SJSA1 (cell line): ENCODE data around the gene GPR137B. TPM values are rescaled to one million over a fixed set of nuclear protein-coding genes. Genes with fewer than 3 reads are reported as not detected.
"Not testable (repeated sequence)": the region's sequence is repeated elsewhere in the genome, so short reads cannot be mapped to it uniquely, and the experiment has no call there.

Source experiments
- DNase-seq, 2 experiments: peaks; one replicate each; pipeline ENCODE4 v3.0.0-alpha.2; 2015 to 2020; ENCODE audit warnings: low spot score in 2 of 2, low read depth in 1 of 2
- H3K27ac ChIP-seq: fragments of 250-450 bp; sonication (Bioruptor Pico); 2 replicates; pipeline ENCODE4 v1.5.1; 2020; ENCODE audit warnings: mild to moderate bottlenecking, moderate library complexity
- H3K27me3 ChIP-seq: fragments of 250-450 bp; sonication (Bioruptor Pico); replicated peaks from 2 replicates; pipeline ENCODE4 v1.5.1; 2020; ENCODE audit warnings: mild to moderate bottlenecking, moderate library complexity
- H3K36me3 ChIP-seq: fragments of 250-450 bp; sonication (Bioruptor Pico); 2 replicates; pipeline ENCODE4 v1.5.1; 2020; ENCODE audit warnings: mild to moderate bottlenecking
- H3K4me1 ChIP-seq: fragments of 250-450 bp; sonication (Bioruptor Pico); replicated peaks from 2 replicates; pipeline ENCODE4 v1.6.1; 2021; ENCODE audit warnings: mild to moderate bottlenecking
- H3K4me3 ChIP-seq: fragments of 250-450 bp; sonication (Bioruptor Pico); 2 replicates; pipeline ENCODE4 v1.5.1; 2020; ENCODE audit warnings: mild to moderate bottlenecking
- H3K9me3 ChIP-seq: fragments of 250-450 bp; sonication (Bioruptor Pico); replicated peaks from 2 replicates; pipeline ENCODE4 v1.5.1; 2020; ENCODE audit warnings: mild to moderate bottlenecking
- total RNA-seq: library from RNA; depleted of rRNA; stranded (reverse); fragments of >200 nt; shearing (Covaris generic); gene quantifications from 2 replicates; pipeline ENCODE4 v1.2.3, GENCODE V29; 2014; rRNA removed

The GPR137B gene, protein sequence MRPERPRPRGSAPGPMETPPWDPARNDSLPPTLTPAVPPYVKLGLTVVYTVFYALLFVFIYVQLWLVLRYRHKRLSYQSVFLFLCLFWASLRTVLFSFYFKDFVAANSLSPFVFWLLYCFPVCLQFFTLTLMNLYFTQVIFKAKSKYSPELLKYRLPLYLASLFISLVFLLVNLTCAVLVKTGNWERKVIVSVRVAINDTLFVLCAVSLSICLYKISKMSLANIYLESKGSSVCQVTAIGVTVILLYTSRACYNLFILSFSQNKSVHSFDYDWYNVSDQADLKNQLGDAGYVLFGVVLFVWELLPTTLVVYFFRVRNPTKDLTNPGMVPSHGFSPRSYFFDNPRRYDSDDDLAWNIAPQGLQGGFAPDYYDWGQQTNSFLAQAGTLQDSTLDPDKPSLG
- 4.4 and 8.1 TPM in 2 replicates for total RNA-seq

DNA sequence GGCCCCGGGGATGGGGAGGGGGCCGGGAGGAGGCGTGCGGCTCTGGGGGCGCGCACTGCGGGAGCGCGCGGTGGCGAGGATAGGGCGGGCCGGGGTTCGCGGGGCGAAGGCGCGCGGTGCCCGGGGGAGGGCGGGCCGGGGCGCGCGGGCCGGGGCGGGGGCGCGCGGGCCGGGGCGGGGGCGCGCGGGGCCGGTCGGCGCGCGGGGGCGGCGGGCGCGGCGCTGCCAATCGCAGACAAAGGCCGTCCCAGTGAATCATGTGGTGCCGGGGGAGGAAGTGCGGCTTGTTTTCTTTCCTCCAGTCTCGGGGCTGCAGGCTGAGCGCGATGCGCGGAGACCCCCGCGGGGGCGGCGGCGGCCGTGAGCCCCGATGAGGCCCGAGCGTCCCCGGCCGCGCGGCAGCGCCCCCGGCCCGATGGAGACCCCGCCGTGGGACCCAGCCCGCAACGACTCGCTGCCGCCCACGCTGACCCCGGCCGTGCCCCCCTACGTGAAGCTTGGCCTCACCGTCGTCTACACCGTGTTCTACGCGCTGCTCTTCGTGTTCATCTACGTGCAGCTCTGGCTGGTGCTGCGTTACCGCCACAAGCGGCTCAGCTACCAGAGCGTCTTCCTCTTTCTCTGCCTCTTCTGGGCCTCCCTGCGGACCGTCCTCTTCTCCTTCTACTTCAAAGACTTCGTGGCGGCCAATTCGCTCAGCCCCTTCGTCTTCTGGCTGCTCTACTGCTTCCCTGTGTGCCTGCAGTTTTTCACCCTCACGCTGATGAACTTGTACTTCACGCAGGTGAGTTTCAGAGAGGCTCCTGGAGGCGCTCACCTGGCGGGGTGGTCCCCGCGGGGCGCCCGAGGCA is at the start of gene GPR137B:
TSS of gene GPR137B (plus strand) at position 287 of the 851 bp plus-strand sequence. CDS start at position 371, 84 bp downstream.
- Histone ChIP-seq H3K9me3 (no peaks in the 10 kb centered on the region), H3K36me3 (no peaks in the 10 kb centered on the region), H3K27me3 (peaks cover 35% of the 10 kb centered on the region), H3K27ac (no peak within 1 kb of the TSS), H3K4me1 (peaks cover 12% of the 10 kb centered on the region), H3K4me3 (peak within 1 kb of the TSS; percentile 69)
- DNase-seq, result peak in 1 of 2 experiments; percentile 17

DNA sequence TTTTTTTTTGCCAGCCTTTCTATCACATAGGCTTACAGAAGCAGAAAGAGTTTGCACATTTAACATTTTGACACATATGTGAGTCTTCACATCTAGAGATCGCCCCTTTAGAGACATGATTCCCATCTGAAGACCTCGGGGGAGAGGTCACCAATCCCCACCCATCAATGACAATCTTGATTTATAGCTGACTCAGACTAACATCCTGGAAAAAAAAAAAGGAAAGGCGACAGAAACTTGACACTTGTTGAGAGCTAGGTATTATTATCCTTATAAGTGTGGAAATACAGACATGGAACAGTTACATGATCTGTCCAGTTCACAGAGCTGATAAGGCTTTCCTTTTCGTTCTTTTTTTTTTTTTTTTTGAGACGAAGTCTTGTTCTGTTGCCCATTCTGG is 49.4 kb upstream of the GPR137B start:
- DNase-seq, result no peak
- peaks cover 11% of the 10 kb centered on the region for H3K9me3 ChIP-seq
- no peak overlapping the region for H3K4me3 ChIP-seq
- H3K27me3 ChIP-seq, result no peaks in the 10 kb centered on the region; the same call in 1 of the 2 replicates
- H3K4me1 ChIP-seq, result peaks cover 13% of the 10 kb centered on the region
- H3K27ac ChIP-seq, result no peak overlapping the region
- no peaks in the 10 kb centered on the region for H3K36me3 ChIP-seq

DNA sequence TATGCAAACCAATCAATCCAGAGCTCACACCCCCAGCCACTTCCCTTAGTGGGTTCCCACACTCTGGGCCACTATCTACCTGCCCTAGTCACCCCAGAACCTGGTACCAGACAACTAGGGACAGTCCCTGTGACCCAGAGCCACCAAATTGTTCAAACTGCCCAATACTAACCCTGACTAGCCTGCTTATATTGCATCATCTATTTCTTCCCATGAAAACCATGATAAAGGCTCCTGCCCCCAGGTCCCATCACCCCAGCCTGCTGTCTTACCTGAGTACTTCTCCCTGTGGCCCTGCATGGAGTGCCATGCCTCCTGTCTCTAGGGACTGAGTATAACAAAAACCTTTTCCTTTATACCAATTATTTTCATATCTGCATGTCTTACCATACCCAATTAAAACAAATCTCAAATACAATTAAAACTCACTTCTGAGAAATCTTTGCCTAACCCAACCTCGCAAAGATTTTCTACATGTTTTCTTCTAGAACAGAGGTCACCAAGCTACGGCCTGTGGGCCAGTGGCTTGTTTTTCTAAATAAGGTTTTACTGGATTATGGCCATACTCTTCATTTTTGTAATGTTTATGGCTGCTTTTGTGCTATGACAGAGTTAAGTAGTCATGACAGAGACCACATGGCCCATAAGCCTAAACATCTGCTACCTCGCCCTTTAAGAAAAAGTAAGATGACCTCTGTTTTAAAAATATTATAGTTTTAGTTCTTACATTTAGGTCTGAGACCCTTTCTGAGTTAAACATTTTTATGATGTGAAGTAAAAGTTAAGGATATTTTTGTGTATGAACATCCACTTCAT is 46.4 kb upstream of the GPR137B start:
- Histone ChIP-seq H3K36me3 (no peaks in the 10 kb centered on the region), H3K4me3 (no peak overlapping the region), H3K9me3 (peaks cover 11% of the 10 kb centered on the region), H3K27ac (no peak overlapping the region), H3K27me3 (no peaks in the 10 kb centered on the region; the same call in 1 of the 2 replicates), H3K4me1 (peaks cover 15% of the 10 kb centered on the region; the same call in 1 of the 2 replicates)
- DNase-seq, result no peak

DNA sequence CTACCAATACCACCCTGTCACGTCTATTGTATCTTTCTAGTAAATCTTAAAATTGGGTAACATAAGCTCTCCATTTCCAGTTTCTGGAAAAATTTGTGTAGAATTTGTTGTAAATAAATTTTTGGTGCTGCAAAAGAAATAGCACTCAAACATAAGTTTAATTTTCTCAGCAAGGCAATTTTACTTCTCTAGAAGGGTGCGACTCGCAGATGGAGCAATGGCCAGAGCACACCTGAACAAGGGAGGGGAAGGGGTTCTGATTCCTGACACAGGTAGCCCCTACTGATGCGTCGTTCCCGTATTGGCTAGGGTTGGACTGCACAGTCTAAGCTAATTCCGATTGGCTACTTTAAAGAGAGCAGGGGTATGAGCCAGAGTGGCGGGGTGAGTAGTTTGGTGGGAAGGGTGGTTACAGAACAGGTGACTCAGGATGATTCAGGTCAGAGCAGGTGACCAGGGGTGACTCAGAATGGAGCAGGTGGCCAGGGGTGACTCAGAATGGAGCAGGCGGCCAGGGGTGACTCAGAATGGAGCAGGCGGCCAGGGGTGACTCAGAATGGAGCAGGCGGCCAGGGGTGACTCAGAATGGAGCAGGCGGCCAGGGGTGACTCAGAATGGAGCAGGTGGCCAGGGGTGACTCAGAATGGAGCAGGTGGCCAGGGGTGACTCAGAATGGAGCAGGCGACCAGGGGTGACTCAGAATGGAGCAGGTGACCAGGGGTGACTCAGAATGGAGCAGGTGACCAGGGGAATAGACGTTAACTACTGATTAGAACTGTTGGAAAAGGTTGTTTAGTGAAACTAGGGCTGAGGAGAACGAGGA is 45.5 kb upstream of the GPR137B start:
- DNase-seq, result peak; percentile 42 to 89
- H3K4me3 ChIP-seq, result not testable (repeated sequence)

DNA sequence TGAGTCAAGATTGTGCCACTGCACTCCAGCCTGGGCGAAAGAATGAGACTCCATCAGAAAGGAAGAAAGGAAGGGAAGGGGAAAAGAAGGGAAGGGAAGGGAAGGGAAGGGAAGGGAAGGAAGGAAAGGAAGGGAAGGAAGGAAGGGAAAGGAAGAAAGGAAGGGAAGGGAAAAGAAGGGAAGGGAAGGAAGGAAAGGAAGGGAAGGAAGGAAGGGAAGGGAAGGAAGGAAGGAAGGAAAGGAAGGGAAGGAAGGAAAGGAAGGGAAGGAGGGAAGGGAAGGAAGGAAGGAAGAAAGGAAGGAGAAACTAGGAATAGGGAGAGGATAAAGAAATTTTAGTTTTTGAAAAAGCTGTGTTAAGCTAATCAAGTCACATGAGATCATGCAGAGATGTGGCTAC is 44.1 kb upstream of the GPR137B start:
- H3K27me3 ChIP-seq, result no peaks in the 10 kb centered on the region; the same call in 1 of the 2 replicates
- no peak overlapping the region for H3K27ac ChIP-seq
- DNase-seq, result no peak
- peaks cover 13% of the 10 kb centered on the region; the same call in 1 of the 2 replicates for H3K4me1 ChIP-seq
- H3K4me3 ChIP-seq, result no peak overlapping the region
- H3K36me3 ChIP-seq, result no peaks in the 10 kb centered on the region
- H3K9me3 ChIP-seq, result peaks cover 11% of the 10 kb centered on the region

More for the DNA sequence above, 45.5 kb upstream of the GPR137B start:
- H3K9me3 ChIP-seq, result peaks cover 11% of the 10 kb centered on the region
- not testable (repeated sequence) for H3K27me3 ChIP-seq, H3K36me3 ChIP-seq, H3K27ac ChIP-seq
- H3K4me1 ChIP-seq, result peaks cover 13% of the 10 kb centered on the region; the same call in 1 of the 2 replicates

DNA sequence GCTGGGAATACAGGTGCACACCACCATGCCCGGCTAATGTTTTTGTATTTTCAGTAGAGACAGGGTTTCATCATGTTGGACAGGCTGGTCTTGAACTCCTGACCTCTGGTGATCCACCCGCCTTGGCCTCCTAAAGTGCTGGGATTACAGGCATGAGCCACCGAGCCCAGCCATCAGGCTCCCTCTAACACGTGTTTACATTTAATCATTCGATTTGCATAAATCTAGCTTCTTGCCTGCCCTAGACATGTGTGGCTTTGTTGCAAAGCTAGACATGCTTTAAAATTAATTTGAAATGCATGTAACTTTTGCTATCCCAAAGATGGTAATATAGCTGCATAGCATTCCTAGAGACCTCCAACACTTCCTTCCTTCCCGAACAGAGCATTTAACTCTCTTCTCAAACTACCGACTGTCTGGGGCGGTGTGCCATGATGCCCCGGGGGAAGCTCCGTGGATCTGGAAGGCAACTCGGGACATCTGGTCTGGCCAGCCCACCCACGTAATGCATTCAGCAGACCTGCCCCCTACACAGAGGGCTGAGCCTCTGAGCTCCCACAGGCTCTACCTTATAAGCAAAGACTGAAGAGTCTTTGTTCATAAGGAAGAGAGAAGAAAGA is 42.9 kb upstream of the GPR137B start:
- Histone ChIP-seq H3K27me3 (no peaks in the 10 kb centered on the region; the same call in 1 of the 2 replicates), H3K27ac (no peak overlapping the region), H3K9me3 (peaks cover 11% of the 10 kb centered on the region), H3K4me3 (no peak overlapping the region), H3K36me3 (no peaks in the 10 kb centered on the region), H3K4me1 (peaks cover 13% of the 10 kb centered on the region; the same call in 1 of the 2 replicates)
- DNase-seq, result peak in 1 of 2 experiments; percentile 36

DNA sequence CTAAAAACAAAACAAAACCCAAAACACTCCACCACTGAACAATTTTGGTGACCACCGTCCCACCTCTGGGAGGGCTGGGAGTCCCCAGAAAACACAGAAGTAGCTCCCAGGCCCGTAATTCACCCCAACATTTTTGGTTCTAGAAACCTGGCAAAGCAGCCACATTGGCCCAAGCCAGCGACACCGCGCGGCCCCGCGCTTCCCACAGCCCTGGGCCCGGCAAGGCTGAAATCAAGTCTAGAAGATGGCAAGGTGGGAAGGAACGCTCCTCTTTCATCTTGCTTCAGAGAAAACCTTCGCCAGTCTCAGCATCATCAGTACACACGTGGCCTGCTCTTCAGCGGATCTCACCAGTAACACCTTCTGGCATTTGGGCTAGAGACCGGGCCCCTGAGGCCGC is 41.5 kb upstream of the GPR137B start:
- Histone ChIP-seq H3K4me1 (peaks cover 13% of the 10 kb centered on the region; the same call in 1 of the 2 replicates), H3K4me3 (no peak overlapping the region), H3K36me3 (no peaks in the 10 kb centered on the region), H3K27ac (no peak overlapping the region), H3K9me3 (peaks cover 9% of the 10 kb centered on the region), H3K27me3 (no peaks in the 10 kb centered on the region; the same call in 1 of the 2 replicates)
- DNase-seq, result no peak

DNA sequence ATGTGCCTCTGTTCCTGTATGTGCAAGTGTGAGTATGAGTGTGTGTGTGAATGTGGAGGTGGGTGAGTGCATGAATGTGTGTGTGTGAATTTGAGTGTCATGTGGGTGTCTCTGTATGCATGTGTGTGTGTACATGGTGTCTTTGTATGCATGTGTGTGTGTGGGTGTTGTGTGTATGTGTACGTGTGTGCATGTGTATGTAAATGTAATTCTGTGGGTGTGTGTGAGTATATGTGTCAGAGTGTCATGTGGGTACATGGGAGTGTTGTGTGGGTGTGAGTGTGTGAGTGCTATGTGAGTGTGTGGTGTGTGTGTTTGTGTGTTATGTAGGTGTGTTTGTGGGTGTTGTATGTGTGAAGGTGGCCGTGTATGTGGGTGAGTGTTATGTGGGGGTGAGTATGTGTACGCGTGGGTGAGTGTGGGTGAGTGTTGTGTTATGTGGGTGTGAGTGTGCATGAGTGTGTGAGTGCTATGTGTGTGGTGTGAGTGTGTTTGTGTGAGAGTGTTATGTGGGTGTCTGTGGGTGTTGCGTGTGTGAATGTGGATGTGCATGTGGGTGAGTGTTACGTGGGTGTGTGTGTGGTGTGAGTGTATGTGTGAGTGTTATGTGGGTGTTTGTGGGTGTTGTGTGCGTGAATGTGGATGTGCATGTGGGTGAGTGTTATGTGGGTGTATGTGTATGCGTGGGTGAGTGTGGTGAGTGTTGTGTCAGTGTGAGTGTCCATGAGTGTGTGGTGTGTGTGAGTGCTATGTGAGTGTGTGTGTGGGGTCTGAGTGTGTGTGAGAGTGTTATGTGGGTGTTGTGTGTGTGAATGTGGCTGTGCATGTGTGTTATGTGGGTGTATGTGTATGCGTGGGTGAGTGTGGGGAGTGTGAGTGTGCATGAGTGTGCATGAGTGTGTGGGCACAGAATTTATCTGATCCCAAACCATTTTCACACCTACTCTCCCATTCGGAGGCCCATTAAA is 40.8 kb upstream of the GPR137B start:
- H3K36me3 ChIP-seq, result no peaks in the 10 kb centered on the region
- no peak for DNase-seq
- no peak overlapping the region for H3K4me3 ChIP-seq
- H3K9me3 ChIP-seq, result peaks cover 2% of the 10 kb centered on the region; the same call in 1 of the 2 replicates
- no peak overlapping the region for H3K27ac ChIP-seq
- H3K4me1 ChIP-seq, result peaks cover 13% of the 10 kb centered on the region; the same call in 1 of the 2 replicates
- H3K27me3 ChIP-seq, result no peaks in the 10 kb centered on the region

DNA sequence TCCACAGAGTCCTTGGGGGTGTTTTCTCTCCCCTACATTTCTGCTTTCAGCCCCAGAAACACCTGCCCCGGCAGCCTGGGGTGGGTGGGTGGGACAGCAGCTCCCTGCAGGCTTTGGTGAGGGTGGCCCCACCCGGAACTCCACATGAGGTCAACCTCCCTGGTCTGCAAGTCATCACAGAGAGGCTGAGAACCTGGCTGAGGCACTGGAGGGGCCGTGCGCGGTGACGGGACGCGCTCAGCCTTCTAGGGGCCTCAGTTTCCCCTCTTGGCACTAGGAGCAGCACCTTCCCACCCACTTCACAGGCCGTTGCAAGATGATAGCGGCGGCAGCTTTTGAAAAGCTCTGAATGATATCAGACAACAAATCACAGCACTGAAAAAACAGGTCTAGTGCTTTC is 39.7 kb upstream of the GPR137B start:
- Histone ChIP-seq H3K27ac (no peak overlapping the region), H3K9me3 (no peaks in the 10 kb centered on the region; the same call in 1 of the 2 replicates), H3K4me3 (no peak overlapping the region), H3K36me3 (no peaks in the 10 kb centered on the region), H3K27me3 (no peaks in the 10 kb centered on the region), H3K4me1 (peaks cover 13% of the 10 kb centered on the region; the same call in 1 of the 2 replicates)
- no peak for DNase-seq

DNA sequence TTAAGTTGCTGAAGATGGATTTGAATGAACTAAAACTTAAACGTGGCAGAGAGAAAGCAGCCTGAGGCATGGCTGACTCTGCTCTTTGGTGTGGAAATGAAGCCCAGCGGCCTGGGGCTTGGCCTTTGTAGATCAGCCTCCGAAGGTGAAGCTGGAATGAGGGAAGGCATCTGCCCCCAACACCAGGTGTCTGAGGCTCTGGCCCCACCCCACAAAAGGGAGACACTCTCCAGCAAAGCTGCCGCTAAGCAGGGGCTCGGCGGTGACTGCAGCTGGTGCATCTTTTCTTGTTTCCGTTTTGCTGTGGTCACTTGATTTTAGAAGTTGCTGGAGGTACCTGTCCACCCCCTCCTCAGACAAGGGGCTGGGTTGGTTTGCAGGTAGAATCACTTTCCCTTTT is 39.3 kb upstream of the GPR137B start:
- H3K27me3 ChIP-seq, result no peaks in the 10 kb centered on the region
- no peaks in the 10 kb centered on the region for H3K9me3 ChIP-seq
- H3K4me3 ChIP-seq, result no peak overlapping the region
- H3K27ac ChIP-seq, result no peak overlapping the region
- H3K36me3 ChIP-seq, result no peaks in the 10 kb centered on the region
- DNase-seq, result no peak
- H3K4me1 ChIP-seq, result peaks cover 13% of the 10 kb centered on the region; the same call in 1 of the 2 replicates

DNA sequence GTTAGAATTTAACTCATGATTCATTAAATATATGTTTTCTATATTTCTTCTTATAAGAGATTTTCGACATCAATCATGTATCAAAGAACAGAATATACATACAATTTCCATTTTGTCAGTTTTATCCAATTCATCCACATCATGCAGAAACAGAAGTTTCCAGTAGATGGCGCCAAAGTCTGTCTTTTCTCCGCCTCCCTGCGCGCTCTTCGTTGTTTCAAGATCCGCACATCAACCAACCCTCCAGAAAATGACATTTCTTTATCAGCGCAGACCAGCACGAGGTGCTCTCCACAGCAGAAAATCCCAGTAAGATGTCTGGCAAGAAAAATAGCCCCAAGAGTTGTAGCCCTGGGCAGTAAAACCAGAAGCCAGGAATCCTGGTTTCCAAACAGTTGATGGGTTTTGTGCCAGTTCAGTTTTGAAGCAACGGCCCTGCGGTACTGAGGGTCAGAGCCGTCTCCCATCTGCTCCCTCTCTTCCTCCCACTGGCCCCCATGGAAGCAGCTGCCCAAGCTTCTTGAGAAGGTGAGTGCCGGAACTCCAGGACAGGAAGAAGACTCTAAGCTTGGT is 38.6 kb upstream of the GPR137B start:
- Histone ChIP-seq H3K36me3 (no peaks in the 10 kb centered on the region), H3K4me3 (no peak overlapping the region), H3K4me1 (peaks cover 13% of the 10 kb centered on the region; the same call in 1 of the 2 replicates), H3K9me3 (no peaks in the 10 kb centered on the region), H3K27ac (no peak overlapping the region), H3K27me3 (no peaks in the 10 kb centered on the region)
- peak in 1 of 2 experiments; percentile 42 for DNase-seq
